DND-41 (cell line): Measurements from ENCODE around the gene TAGAP.

Experiments used
- ATAC-seq: fragments of 200-7000 bp; cut with Tn5 transposase; 3 replicates; pipeline ENCODE4 v1.9.1; 2021; ENCODE audit warnings: low read depth; ENCODE audit not compliant: insufficient read depth
- DNase-seq: peaks from one replicate; pipeline ENCODE4 v3.0.0-alpha.2; 2020
- H2AFZ ChIP-seq: 2 replicates; pipeline ENCODE4 v1.6.0; 2012; ENCODE audit warnings: low read depth, low read length
- H3K27ac ChIP-seq: 2 replicates; pipeline ENCODE4 v1.5.1; 2012; ENCODE audit warnings: low read length, inconsistent platforms
- H3K27me3 ChIP-seq: fragments of 200-600 bp; sonication (generic); 2 replicates; pipeline ENCODE4 v1.6.0; 2012; ENCODE audit warnings: low read length, mild to moderate bottlenecking, inconsistent platforms; ENCODE audit not compliant: insufficient read depth, poor library complexity
- H3K36me3 ChIP-seq: 2 replicates; pipeline ENCODE4 v1.5.1; 2012; ENCODE audit warnings: low read length, inconsistent platforms; ENCODE audit not compliant: insufficient read depth
- H3K4me1 ChIP-seq: 2 replicates; pipeline ENCODE4 v1.5.1; 2012; ENCODE audit warnings: mild to moderate bottlenecking, low read length; ENCODE audit not compliant: insufficient read depth
- H3K4me2 ChIP-seq: 2 replicates; pipeline ENCODE4 v1.6.0; 2012; ENCODE audit warnings: mild to moderate bottlenecking, moderate library complexity, low read length, inconsistent platforms; ENCODE audit not compliant: insufficient read depth
- H3K4me3 ChIP-seq, 2 experiments: fragments of 200-600 bp in 1 of 2; shearing (Covaris generic) in 1 of 2; 2 replicates each; pipeline ENCODE4 v1.5.1; 2012 to 2016; ENCODE audit warnings: inconsistent platforms in 2 of 2, low read length in 2 of 2, mild to moderate bottlenecking in 2 of 2, low read depth in 1 of 2, moderate library complexity in 1 of 2
- H3K79me2 ChIP-seq: 2 replicates; pipeline ENCODE4 v1.6.0; 2012; ENCODE audit warnings: low read length, inconsistent platforms; ENCODE audit not compliant: insufficient read depth
- H3K9ac ChIP-seq: 2 replicates; pipeline ENCODE4 v1.6.0; 2012; ENCODE audit warnings: low read depth, mild to moderate bottlenecking, inconsistent platforms, low read length, moderate library complexity
- H3K9me3 ChIP-seq: 2 replicates; pipeline ENCODE4 v1.5.1; 2012; ENCODE audit warnings: low read length, moderate library complexity, mild to moderate bottlenecking, inconsistent platforms; ENCODE audit not compliant: insufficient read depth, severe bottlenecking
- H4K20me1 ChIP-seq: 2 replicates; pipeline ENCODE4 v1.6.0; 2012; ENCODE audit warnings: low read length; ENCODE audit not compliant: insufficient read depth
- EZH2 ChIP-seq: IDR thresholded peaks from 3 replicates; pipeline ENCODE4 v1.6.1; 2012; ENCODE audit warnings: borderline replicate concordance, low read depth, mild to moderate bottlenecking, moderate library complexity, low read length, inconsistent platforms; ENCODE audit not compliant: severe bottlenecking
- TF ChIP-seq, protein P1 (sequence below): IDR thresholded peaks from 2 replicates; pipeline ENCODE4 v1.5.1; 2012; ENCODE audit warnings: borderline replicate concordance, low read length, moderate library complexity, mild to moderate bottlenecking; ENCODE audit not compliant: poor library complexity, severe bottlenecking; ENCODE audit errors: extremely low read depth

The TAGAP gene

DNA sequence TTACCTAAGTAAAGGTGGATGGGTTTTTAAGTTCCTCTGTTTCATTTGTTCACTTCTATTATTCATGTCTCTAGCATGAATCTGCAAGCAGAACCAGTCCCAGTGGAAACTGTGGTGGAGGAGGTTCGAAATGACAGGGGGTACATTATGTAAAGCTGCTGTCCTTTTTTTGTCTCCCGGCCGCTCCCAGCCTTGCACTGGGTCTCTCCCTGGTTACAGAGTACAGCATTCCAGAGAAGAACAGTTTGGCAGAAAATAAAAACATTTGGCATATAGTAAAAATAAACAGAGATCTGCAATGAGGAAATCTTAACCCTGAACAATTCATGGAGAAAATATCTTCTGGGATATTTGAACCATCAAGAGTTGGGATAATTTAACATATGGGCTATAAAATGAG, 34.6 kb upstream of the TAGAP start:
- DNase-seq (no peak), ATAC-seq (no peak)
- Histone ChIP-seq H3K4me2 (no peak overlapping the region), H3K36me3 (no peaks in the 10 kb centered on the region), H3K9ac (no peak overlapping the region), H3K27me3 (no peaks in the 10 kb centered on the region), H3K4me1 (0 out of 2 replicates have a peak, but pooled peaks cover 3% of the 10 kb centered on the region), H3K4me3 (no peak overlapping the region), H2AFZ (no peak overlapping the region), H3K79me2 (no peaks in the 10 kb centered on the region), H4K20me1 (no peaks in the 10 kb centered on the region), H3K9me3 (no peaks in the 10 kb centered on the region), H3K27ac (no peak overlapping the region)
- TF ChIP-seq, protein P1, sequence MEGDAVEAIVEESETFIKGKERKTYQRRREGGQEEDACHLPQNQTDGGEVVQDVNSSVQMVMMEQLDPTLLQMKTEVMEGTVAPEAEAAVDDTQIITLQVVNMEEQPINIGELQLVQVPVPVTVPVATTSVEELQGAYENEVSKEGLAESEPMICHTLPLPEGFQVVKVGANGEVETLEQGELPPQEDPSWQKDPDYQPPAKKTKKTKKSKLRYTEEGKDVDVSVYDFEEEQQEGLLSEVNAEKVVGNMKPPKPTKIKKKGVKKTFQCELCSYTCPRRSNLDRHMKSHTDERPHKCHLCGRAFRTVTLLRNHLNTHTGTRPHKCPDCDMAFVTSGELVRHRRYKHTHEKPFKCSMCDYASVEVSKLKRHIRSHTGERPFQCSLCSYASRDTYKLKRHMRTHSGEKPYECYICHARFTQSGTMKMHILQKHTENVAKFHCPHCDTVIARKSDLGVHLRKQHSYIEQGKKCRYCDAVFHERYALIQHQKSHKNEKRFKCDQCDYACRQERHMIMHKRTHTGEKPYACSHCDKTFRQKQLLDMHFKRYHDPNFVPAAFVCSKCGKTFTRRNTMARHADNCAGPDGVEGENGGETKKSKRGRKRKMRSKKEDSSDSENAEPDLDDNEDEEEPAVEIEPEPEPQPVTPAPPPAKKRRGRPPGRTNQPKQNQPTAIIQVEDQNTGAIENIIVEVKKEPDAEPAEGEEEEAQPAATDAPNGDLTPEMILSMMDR = no peak
- TF ChIP-seq EZH2 = no peak

DNA sequence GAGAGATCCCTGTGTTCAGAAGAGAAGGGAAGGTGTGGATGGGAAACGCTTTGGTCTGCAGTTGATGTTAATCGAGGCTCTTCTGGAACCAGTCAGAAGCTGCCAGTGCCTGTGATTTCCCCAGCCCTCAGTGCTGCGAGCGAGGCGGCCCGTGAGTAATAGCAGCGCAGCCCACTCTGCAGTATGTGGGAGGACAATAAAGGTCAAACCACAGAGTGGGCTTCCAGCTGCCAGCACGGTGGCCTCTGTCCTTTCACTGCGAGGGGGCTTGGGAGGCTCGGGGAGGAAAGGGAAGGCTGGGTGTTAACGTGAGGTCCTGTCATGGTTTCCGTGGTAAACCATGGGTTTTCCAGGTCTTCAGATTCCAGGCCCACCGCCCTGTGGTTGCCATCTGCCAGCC, 32.3 kb upstream of the TAGAP start:
- Histone ChIP-seq H4K20me1 (no peaks in the 10 kb centered on the region), H3K27ac (no peak overlapping the region), H3K4me1 (0 out of 2 replicates have a peak, but pooled peaks cover 3% of the 10 kb centered on the region), H3K4me2 (no peak overlapping the region), H3K9me3 (no peaks in the 10 kb centered on the region), H3K4me3 (no peak overlapping the region), H2AFZ (no peak overlapping the region), H3K27me3 (no peaks in the 10 kb centered on the region), H3K36me3 (no peaks in the 10 kb centered on the region), H3K79me2 (no peaks in the 10 kb centered on the region), H3K9ac (no peak overlapping the region)
- no peak for TF ChIP-seq EZH2
- TF ChIP-seq, protein P1 = no peak
- ATAC-seq (no peak), DNase-seq (no peak)

DNA sequence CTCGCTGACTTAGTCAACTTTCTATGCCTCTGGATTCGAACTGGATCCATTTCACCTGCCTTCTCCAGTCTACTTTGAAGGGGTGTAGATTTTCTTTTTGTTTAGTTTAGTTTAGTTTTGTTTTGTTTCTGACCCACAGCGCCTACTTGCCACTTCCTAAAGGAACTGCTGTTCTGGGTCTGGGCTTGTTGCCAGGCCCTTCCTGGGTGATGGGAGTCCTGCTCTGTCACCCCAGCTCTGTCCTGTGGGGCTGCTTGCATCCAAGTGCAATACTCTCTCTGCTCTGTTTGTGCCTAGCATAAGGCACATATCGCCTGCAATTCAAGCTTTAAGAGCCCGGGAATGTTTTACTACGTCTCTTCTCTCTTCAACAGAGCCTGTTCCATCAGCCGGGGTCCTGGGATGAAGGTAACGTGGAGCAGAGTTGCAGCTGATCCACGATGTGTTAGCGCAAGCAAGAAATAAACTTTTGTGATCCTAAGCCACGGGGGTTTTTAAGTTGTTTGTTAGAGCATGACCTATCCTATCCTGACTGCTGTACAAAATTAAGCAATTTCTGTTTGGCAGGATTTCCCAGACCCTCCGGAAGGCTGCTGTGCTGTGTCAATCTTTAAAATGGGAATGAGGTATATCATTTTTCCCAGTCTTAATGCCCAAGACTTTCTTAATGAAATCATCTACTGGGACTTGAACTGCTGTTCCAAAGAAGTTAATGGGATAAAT, 30.9 kb upstream of the TAGAP start:
- Histone ChIP-seq H3K36me3 (no peaks in the 10 kb centered on the region), H3K4me1 (0 out of 2 replicates have a peak, but pooled peaks cover 3% of the 10 kb centered on the region), H3K4me3 (no peak overlapping the region), H3K79me2 (no peaks in the 10 kb centered on the region), H3K27ac (no peak overlapping the region), H2AFZ (no peak overlapping the region), H3K9me3 (no peaks in the 10 kb centered on the region), H3K27me3 (no peaks in the 10 kb centered on the region), H3K4me2 (no peak overlapping the region), H4K20me1 (no peaks in the 10 kb centered on the region), H3K9ac (no peak overlapping the region)
- DNase-seq (peak; percentile 16), ATAC-seq (no peak)
- TF ChIP-seq, protein P1 = no peak
- TF ChIP-seq EZH2 = no peak
